ENCODE results near the gene RPL34.

Gene RPL34

DNA sequence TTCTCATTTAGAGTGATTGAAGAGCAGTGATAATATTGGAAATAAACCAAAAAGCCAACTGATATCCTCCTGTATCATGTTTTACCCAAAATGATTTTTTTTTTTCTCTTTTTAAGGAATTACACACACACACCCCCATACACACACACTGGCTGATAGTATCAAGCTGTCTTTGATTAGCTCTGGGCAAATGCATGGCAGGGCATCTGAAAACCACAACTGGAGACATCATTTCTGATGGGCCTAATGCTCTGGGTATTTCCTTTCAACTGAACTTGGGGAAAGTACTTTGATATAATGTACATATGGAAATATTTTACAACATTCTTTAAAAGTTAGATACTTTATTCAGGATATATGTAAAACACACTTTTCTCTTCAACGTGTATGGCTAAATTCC is 15.9 kb downstream of the RPL34 start:
- no peak overlapping the region for H3K4me3 ChIP-seq (replicated peaks in 1 of 2; ENCODE audit: low read depth in 2 of 2, low read length in 2 of 2)
- TF ChIP-seq, protein P1, sequence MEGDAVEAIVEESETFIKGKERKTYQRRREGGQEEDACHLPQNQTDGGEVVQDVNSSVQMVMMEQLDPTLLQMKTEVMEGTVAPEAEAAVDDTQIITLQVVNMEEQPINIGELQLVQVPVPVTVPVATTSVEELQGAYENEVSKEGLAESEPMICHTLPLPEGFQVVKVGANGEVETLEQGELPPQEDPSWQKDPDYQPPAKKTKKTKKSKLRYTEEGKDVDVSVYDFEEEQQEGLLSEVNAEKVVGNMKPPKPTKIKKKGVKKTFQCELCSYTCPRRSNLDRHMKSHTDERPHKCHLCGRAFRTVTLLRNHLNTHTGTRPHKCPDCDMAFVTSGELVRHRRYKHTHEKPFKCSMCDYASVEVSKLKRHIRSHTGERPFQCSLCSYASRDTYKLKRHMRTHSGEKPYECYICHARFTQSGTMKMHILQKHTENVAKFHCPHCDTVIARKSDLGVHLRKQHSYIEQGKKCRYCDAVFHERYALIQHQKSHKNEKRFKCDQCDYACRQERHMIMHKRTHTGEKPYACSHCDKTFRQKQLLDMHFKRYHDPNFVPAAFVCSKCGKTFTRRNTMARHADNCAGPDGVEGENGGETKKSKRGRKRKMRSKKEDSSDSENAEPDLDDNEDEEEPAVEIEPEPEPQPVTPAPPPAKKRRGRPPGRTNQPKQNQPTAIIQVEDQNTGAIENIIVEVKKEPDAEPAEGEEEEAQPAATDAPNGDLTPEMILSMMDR (IDR thresholded peaks at IDR 0.05; ENCODE audit: low read depth, low read length): no peak
- no peak for DNase-seq (ENCODE audit: low read depth in 2 of 2)

DNA sequence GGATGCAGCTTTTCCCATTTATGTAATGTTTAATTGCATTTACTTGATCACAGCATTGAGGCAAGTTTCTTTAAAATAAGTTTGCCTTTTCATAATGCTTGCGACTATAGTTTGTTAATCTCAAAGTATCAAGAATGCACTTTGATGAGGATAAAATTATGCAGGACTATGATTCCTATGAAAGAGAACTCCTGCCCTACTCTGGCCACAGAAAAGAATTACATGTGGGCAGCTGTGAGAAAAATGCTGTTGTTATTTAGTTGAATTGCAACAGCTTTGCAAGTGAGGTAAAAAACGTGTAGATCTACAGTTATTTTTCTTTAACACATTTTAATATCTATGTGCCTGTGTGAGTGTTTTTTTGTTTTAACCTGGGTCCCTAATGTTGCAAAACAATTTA is 17.5 kb downstream of the RPL34 start:
- H3K4me3 ChIP-seq (replicated peaks in 1 of 2; ENCODE audit: low read depth in 2 of 2, low read length in 2 of 2): no peak overlapping the region
- TF ChIP-seq, protein P1 (IDR thresholded peaks at IDR 0.05; ENCODE audit: low read depth, low read length): peak; percentile 11
- peak in 1 of 2 donors; percentile 26 for DNase-seq (ENCODE audit: low read depth in 2 of 2)

DNA sequence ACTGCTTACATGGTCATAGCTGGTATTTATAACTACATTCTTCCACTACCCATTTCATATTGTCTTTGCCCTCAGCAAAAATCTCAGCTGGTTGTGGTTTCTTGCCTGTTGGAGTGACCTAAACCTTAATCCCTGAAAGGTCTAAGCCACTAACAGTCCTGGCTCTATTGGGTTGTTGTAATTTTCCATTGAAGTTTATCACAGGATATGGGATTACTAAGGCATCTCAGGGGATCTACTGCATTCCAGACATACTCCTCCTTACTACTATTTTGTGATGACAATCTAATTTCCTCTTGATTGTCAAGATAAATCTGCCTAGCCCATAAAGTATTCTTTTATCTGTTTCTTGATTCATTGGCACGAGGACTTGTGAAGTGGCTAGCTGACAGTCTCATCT is 23.9 kb downstream of the RPL34 start:
- DNase-seq (ENCODE audit: low read depth in 2 of 2): peak; percentile 23 to 62
- H3K4me3 ChIP-seq (replicated peaks in 1 of 2; ENCODE audit: low read depth in 2 of 2, low read length in 2 of 2): no peak overlapping the region
- TF ChIP-seq, protein P1 (IDR thresholded peaks at IDR 0.05; ENCODE audit: low read depth, low read length): no peak

DNA sequence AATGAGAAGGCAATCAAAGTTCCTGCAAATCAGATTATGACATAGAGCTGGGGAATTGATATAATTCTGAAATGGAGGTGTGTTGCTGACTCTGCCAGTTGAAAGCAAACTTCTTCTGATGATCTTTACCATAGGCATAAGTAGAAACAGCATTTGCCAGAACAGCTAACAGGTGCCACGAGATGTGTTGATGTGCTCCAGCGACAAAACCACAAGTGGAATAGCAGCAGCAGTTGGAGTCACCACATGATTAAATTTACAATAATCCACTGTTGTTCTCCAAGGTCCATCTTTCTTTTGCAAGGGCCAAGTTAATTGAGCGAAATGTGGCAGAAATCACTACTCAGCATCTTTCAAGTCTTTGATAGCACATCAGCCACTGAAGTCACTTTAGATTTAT is 26.3 kb downstream of the RPL34 start:
- no peak overlapping the region for H3K4me3 ChIP-seq (replicated peaks in 1 of 2; ENCODE audit: low read depth in 2 of 2, low read length in 2 of 2)
- DNase-seq (ENCODE audit: low read depth in 2 of 2): no peak
- TF ChIP-seq, protein P1 (IDR thresholded peaks at IDR 0.05; ENCODE audit: low read depth, low read length): no peak

DNA sequence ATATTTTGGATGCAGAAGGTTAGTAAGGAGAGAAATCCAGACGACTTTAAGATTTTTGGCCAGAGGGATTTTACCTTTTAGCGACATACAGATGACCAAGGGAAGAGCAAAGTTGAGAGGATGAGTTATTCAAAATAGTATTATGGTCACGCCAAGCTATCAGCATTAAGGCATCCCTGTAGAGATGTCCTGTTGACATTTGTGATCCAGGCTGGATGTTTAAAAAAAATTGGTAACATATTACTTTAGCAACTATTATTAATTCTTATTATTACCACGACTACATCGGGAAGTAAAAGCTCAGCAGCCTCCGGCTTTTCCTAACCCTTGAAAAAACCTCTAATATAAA is 29.5 kb downstream of the RPL34 start:
- H3K4me3 ChIP-seq (replicated peaks in 1 of 2; ENCODE audit: low read depth in 2 of 2, low read length in 2 of 2): peak overlapping the region; percentile 3 to 34
- no peak for DNase-seq (ENCODE audit: low read depth in 2 of 2)
- TF ChIP-seq, protein P1 (IDR thresholded peaks at IDR 0.05; ENCODE audit: low read depth, low read length): no peak

DNA sequence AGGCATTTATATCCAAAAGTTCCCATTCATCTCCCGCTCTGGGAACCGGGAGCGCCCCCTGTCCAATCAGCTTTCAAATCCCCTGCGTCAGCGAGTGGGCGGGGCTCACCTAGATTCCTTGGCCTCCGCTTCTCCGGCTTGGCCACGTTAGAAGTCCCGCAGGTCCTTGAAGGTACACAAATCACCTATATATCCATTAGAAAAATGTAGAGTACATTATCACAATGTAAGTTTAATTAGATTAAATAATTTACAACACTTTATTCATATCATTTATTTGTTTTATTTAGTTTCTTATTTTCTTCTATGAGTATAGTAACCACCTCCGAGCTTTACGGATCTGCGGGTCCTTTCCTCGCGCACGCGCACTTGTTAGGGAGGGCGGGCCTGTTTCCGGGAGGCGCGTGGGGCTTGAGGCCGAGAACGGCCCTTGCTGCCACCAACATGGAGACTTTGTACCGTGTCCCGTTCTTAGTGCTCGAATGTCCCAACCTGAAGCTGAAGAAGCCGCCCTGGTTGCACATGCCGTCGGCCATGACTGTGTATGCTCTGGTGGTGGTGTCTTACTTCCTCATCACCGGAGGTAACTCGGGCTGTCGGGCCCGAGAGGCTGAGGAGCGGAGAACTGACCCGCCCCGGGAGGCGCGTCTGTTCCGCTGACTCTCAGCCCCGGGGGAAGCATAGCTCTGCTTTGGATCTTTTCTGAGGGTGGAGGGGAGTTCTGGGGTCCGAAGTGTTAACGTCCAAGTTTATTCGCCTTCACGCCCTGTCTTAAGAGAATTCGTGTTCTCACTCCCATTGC is 30.0 kb downstream of the RPL34 start, which contains the start of gene OSTC:
TSS of gene OSTC (plus strand) at position 388 of the 802 bp plus-strand sequence. CDS start at position 445, 57 bp downstream.
- DNase-seq (ENCODE audit: low read depth in 2 of 2): peak; percentile 98 to 99
- peak within 1 kb of the TSS; percentile 63 to 71 for H3K4me3 ChIP-seq (replicated peaks in 1 of 2; ENCODE audit: low read depth in 2 of 2, low read length in 2 of 2)
- TF ChIP-seq, protein P1 (IDR thresholded peaks at IDR 0.05; ENCODE audit: low read depth, low read length): no peak
